T-helper 2 cell treated with Interferon-gamma antibody and Interleukin-4, amounts not matched to agents 100 ng/mL and 5 ng/mL, for 36 hours (primary cell): ENCODE results near the gene CBX4. TPM values are rescaled to one million over a fixed set of nuclear protein-coding genes. Genes with fewer than 3 reads are reported as not detected.

ENCODE experiments used
- intact Hi-C: fragments of 100-400 bp; cut with micrococcal nuclease; formaldehyde crosslinking; loops from one replicate; pipeline ENCODE4 v1.15.1; 2023
- total RNA-seq: library from RNA; stranded (reverse); gene quantifications from 2 replicates; pipeline ENCODE4 v1.2.3, GENCODE V29; 2022

The CBX4 gene
- 30.1 and 30.9 TPM in 2 replicates for total RNA-seq

- intact Hi-C loops, result loop anchor here (1.0 to 2.0 kb wide), 3 partner anchors 29 to 157 kb away; no protein-coding TSS in a partner anchor
Observed at GRCh38 chr17:79839356-79840268, at the start of gene CBX4. TSS of gene CBX4 (minus strand) at chr17:79839440. CDS start at chr17:79839251, 189 bp downstream.

DNA sequence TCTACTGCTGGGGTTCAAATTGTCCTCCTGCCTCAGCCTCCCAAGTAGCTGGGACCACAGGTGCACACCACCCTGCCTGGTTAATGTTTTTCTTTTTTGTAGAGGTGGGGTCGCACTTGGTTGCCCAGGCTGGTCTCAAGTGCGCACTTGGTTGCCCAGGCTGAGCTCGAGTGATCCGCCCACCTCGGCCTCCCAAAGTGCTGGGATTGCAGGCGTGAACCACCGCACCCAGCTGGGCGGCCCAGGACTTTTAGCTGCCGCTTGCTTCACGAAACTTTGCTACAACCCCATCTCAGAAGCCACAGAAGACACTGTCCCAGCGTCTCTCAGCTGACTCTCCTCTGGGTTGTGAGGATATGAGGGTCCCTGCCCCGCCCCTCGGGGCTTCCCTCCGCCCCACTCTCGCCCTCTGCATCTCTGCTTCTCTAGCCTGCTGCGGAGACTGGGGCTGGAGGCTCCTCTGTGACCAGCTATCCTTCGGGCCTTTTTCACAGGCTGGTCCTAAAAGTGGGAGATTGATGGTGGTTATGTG lies 48.8 kb upstream of the CBX4 start:
- intact Hi-C loops, result no loop called here

DNA sequence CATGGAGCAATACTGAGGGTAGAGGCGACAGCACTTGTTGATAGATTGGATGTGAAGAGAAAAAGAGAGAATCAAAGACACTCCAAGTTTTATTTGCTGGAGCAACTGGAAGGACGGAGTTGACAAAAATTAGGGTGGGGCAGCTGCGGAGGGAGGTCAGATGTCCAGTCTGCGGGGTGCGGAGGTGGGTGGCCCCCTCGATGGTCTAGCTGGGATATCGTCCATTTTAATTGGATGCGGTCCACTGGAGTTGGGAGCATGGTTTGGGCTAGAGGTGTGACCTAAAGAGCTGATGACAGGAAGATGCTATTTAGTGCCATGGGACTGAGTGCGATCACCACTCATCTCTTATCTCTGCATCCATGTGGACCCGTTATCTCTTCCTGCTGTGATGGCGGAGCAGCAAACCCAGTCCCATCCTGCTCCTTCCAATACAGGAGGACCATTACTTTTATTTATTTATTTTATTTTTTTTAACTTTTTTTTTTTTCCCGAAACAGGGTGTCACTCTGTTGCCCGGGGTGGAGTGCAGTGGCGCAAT lies 48.3 kb upstream of the CBX4 start:
- intact Hi-C loops, result no loop called here

DNA sequence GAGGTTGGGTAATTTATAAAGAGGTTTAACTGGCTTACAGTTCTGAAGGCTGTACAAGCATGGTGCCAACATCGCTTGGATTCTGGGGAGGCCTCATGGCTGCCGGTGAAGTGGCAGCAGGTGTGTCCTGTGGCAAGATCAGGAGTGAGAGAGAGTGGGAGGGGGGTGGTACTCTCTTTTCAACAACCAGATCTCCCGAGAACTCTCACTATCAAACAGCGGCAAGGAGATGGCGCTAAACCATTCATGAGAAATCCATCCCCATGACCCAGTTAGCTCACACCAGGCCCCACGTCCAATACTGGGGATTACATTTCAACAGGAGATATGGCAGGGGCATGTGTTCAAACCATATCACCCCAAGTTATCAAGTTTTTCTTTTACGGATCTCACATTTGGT lies 44.0 kb upstream of the CBX4 start:
- intact Hi-C loops, result no loop called here

GRCh38 chr17:79878329-79878947 lies 39.2 kb upstream of the CBX4 start:
- intact Hi-C loops, result no loop called here

- intact Hi-C loops, result no loop called here
Observed at GRCh38 chr17:79877041-79877440, 37.8 kb upstream of the CBX4 start.

- intact Hi-C loops, result no loop called here
Observed at GRCh38 chr17:79875511-79875910, 36.3 kb upstream of the CBX4 start.

DNA sequence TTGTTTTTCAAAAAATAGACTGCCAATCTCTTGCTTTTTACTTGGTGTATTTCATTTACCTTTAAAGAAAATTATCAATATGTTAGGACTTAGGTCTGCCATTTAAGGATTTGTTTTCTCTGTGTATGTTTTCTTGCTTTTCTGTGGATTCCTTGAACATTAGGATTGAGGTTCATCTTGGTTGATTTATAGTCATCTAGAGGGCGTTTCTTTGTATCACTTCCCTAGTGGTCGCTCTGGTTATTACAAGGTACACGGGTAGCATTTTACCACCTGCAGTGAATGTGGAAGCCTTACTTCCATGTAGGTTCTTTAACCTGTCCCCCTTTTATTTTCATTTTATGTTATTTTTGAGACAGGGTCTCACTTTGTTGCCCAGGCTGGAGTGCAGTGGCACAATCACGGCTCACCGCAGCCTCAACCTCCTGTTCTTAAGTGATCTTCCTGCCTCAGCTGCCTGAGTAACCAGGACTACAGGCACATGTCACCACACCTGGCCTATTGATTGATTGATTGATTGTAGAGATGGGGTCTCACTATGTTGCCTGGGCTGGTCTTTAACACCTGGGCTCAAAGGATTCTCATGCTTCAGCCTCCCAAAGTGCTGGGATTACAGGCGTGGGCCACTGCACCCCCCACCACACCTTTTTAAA lies 35.2 kb upstream of the CBX4 start:
- intact Hi-C loops, result no loop called here

- intact Hi-C loops, result no loop called here
Observed at GRCh38 chr17:79873583-79873982, 34.3 kb upstream of the CBX4 start.

DNA sequence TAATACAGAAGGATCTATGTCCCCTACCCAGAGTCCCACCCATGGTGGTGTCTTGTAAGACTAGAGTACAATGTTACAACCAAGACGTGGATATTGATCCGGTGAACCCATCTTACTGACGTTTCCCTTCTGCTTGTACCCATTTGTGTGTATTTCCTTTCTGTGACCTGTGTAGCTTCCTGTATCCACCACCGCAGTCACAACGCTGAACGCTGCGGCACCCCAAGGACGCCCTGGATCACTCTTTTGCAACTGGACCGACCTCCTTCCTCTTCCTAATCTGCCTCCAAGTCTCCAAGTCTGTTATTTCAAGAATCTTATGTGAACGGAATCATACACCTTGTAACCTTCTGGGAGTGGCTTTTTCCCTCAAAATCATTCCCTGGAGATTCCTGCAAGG lies 33.5 kb upstream of the CBX4 start:
- intact Hi-C loops, result no loop called here

DNA sequence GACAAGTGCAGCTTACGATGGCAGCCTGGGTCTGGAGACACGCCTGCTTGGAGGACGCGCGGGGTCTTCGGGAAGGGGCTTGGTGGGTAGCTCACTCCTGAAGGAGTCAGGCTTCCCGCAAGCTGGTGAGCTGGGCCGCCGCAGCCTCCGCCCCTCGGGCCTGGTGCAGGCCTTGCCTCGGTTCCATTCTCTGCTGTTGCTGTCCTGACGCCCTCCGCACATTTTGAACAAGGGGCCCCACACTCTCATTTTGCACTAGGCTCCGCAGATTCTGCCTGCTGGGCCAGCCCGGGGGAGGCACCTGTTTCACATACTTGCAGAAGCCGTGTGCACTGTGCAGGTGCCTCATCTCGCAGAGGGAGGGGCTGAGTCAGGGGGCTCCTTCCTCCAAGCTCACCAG lies 31.9 kb upstream of the CBX4 start:
- intact Hi-C loops, result no loop called here

GRCh38 chr17:79870540-79870939 lies 31.3 kb upstream of the CBX4 start:
- intact Hi-C loops, result no loop called here

DNA sequence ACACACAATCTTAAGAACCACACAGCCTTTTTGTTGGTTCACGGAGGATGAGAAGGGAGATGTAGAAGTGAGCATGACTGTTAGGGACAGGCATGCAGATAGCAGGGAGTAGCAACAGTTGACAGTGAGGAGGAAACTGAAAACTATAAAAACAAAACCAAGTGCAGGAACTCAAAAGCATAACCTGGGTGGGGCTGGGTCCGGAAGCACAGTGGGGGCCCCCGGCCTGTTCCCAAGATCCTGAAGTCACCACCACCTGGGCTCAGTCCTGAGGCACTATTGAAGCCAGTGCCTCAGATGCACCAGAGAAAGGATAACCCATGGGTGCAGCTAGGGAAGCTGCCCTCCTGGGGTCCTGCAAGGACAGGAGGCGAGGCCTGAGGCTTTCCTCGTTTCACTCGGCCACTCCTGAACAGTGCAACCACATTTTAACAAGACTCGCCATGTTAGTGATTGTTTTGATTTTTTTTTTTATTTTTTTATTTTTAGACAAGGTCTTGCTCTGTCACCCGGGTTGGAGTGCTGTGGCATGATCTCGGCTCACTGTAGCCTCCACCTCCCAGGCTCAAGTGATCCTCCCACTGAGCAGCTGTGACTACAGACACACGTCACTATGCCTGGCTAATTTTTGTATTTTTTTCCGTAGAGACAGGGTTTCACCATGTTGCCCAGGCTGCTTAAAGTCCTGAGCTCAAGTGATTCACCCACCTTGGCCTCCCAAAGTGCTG lies 27.7 kb upstream of the CBX4 start:
- intact Hi-C loops, result no loop called here

- intact Hi-C loops, result no loop called here
Observed at GRCh38 chr17:79865351-79866210, 26.3 kb upstream of the CBX4 start.

GRCh38 chr17:79864617-79865250 lies 25.5 kb upstream of the CBX4 start:
- intact Hi-C loops, result no loop called here

GRCh38 chr17:79864147-79864546 lies 24.9 kb upstream of the CBX4 start:
- intact Hi-C loops, result no loop called here

- intact Hi-C loops, result no loop called here
Observed at GRCh38 chr17:79862771-79863440, 23.7 kb upstream of the CBX4 start.

DNA sequence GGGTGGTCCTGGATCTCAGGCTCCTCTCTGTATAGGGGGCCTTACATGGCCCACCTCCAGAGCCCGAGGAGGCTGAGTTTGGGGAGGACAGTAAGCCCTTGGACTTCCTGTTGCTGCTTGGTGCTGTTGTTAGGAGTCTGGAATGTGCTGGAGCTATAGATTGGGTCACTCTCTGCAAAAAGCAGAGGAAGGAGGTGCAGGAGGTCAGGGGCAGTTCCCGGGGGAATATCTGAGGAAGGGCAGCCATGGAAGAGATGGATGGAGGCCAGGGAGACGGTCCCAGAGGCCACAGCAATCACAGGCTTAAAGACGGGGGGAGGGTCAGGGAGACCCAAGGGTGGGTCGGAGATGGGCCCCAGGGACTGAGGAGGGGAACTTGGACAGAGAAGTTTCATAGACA lies 23.0 kb upstream of the CBX4 start:
- intact Hi-C loops, result no loop called here
